Effector CD8-positive, alpha-beta T cell (primary cell): ENCODE data around the gene RBM28.

Experiments
- DNase-seq: peaks from one replicate; lab custom pipeline; 2025; lab: John Stamatoyannopoulos, UW

RBM28 gene

DNA sequence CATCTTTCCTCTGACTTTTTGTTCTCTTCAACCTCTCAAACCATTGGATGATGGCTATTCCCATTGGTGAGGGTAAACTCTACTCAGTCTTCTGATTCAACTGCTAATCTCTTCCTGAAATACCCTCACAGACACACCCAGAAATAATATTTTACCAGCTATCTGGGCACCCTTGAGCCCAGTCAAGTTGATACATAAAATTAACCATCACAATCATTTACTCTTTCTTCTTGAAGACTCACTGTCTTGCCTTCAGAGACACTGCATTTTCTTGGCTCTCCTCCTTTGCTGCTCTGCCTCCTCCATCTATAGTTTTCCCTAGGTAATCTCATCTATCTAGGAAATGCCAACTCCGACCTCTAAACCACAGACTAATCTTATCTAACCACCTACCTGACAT lies 30.3 kb upstream of the RBM28 start:
- no peak for DNase-seq

DNA sequence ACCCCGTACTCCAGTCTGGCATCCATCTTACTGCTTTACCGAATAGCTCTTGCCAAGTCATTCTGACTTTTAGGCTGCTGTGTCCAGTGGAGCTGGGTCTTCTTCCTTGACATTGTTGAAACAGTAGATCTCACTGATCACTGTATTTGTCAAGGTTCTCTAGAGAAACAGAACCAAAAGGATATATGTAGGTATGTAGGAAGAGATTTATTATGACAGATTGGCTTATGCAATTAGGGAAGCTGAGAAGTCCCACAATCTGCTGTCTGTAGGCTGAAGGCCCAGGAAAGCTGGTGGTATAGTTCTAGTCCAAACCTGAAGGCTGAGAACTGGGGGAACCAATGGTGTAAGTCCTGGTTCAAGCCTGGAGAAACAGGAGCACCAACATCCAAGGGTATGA lies 29.9 kb upstream of the RBM28 start:
- no peak for DNase-seq

DNA sequence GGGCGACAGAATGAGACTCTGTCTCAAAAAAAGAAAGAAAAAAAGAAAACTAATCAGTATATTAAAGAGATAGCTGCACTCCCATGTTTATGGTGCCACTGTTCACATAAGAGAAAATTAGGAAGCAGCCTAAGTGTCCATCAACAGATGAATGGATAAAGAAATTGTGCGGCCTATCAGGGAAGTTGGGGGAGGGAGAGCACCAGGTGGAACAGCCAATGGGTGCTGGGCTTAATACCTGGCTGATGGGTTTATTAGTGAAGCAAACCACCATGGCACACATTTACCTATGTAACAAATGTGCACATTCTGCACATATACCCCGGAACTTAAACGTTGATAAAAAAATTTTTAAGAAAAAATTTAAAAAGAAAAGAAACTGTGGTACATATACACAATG lies 26.8 kb upstream of the RBM28 start:
- no peak for DNase-seq

DNA sequence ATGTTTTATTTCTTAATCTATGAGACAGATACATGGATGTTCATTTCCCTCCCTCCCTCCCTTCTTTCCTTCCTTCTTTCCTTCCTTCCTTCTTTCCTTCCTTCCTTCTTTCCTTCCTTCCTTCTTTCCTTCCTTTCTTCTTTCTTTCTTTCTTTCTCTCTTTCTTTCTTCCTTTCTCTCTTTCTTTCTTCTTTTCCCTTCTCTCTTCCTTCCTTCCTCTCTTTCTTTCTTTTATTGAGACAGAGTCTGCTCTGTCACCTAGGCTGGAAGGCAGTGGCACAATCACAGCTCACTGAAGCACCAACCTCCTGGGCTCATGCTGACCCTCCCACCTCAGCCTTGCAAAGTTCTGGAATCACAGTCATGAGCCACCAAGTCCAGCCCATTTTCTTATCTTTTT lies 23.3 kb upstream of the RBM28 start:
- DNase-seq: no peak

DNA sequence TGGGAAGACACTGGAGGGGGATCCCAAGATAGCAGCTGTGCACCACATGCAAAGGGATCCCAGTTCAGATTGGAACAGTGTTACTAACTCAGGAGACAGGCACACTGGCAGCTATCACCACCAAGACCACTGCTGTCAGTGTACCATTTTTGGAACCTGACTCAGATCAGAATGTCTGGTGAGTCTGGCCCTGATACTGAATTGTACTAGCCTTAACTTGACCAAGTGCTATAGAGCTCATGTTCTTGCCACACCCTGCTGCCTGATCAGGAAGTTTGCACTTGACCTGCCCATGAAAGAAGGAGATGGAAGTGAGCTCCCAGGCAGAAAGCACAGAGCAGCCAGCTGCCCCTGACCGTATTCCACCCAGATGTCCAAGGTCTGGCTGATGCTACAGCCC lies 22.6 kb upstream of the RBM28 start:
- no peak for DNase-seq

DNA sequence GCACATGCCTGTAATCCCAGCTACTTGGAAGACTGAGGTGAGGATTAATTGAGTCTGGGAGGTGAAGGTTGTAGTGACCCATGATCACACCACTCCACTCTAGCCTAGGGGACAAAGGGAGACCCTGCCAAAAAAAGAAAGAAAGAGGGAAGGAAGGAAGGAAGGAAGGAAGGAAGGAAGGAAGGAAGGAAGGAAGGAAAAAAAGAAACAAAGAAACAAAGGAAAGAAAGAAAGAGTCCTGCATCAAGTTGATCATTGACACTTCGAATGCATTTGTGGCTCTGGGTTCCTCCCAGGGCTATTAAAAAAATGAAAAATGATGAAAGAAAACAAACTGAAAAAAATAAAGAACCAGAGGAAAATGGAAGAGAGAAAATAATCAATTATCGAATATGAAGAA lies 21.7 kb upstream of the RBM28 start:
- no peak for DNase-seq

DNA sequence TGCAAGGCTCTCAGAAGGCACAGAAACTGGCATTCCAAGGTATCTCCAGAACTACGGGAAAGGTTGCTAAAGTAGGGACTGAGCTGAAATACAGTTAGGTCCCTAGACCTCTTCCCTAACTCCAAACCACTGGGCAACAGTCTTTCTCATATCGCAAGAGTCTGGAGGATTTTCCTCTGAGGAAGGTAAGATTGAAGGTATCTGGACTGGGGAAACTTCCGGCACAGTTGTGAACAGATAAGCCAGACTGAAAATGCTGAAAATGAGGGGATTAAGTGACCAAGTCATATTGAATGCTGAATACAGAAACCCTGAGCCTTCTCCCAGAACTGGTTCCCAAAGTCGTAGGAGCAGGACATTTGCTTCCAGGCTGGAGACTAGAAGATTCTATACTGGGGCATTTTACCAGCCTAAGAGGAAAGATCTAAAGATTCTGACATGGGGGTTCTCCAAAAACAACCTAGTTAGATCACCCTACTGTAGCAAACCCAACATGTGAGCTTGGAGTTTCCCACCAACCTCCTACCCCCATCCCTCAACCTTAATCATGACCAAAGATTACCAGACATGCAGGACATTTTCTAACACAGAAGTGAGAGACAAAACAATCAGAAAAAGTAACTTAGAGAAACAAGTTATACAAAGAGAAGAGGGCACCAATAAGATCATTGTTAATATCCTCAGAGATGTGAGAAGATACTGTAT lies 20.6 kb upstream of the RBM28 start:
- no peak for DNase-seq

DNA sequence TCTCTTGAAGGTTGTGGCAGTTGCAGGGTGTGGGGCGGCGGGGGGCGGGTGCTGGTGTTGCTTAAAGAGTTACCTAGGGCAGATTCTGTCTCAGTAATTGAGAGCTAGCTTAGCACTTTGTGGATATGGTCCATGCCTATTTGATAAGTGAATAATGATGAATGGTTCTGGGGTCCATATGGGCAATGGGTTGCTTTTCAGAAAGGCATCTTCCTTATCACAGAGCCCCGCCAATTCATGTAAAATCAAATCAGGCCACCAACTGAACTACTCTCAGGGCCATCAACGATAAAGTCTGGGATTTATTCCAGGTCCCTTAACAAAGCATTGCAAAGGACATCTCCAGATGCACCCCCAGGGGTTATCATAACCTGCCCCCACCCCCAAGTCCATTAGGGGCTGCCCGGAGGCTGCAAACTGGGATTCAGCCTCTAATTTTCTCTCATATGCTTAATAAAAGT lies 19.6 kb upstream of the RBM28 start:
- DNase-seq: no peak

DNA sequence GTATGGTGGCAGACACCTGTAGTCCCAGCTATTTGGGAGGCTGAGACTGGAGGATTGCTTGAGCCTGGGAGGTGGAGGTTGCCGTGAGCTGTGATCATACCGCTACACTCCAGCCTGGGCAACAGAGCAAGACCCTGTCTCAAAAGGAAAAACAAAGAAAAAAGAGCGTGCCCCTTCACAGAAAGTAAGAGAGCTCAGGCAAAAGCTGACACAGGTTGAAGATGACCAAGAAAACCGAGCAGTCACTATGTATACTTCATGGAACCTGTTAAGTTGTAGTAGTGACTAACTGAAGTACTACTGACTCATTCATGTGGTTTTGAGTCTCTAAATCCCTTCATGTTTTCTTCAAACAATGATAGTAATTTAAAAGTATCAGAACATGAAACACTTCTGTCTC lies 19.0 kb upstream of the RBM28 start:
- no peak for DNase-seq

DNA sequence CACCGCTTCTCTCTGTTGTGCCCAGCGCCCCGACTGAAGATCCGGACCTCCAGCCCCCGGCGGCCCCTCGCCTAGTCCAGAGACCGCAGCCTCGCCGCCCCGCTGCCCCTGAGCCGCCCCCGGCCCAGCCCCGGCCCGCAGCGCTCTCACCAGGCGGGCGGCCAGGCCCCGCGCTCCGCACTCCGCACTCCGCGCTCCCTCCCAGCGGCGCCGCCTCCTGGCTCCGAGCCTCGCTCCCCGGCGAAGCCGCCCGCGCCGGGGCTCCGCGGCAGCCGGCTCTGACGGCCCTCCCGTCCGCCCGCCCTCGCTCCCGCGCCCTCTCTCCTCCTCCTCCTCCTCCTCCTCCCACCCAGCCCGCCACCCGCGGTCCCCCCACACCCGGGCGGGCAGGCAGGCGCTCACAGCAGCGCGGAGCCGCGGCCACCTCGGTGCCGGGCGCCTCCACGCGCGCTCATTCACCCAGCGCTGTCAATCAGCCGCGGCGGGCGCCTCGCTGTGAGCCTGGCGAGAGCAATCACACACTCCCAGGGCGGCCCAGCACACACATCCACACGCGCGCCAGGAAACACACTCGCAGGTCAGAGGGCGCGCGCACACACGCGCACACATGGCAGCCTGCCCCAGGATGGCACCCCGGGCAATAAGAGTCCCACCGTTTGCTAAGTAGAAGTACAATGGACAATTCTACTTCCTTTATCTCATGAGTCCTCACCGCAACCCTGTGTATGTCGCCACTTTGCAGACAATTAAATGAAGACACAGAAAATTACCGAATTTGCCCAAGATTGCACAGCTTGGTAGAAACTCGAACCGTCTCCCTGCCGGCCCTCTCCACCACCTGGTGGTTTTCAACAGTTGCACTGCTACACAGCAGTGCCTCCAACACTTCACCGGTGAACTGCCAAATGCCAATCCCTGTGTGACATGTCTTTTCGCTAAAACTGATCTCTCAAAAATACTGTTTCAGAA lies 18.0 kb upstream of the RBM28 start, which contains the start of gene PRRT4:
Gene PRRT4 (minus strand): TSS at position 280 of the 969 bp plus-strand sequence.
- no peak for DNase-seq

DNA sequence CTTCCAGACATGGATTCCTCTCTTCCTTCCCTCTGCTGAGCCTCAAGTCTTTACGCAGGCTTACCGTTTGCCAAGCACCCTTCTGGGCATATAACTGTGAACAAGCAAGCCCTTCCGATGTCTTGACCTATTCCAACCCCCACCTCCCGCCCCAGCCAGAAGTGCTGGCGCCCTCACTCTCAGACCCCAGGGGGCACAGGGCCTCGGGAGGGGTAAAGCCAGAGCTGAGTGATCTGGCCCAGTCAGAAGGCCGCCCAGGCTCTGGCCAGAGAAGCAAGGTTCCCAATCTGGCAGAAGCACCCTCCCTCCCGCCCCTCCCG lies 16.6 kb upstream of the RBM28 start:
- DNase-seq: no peak

DNA sequence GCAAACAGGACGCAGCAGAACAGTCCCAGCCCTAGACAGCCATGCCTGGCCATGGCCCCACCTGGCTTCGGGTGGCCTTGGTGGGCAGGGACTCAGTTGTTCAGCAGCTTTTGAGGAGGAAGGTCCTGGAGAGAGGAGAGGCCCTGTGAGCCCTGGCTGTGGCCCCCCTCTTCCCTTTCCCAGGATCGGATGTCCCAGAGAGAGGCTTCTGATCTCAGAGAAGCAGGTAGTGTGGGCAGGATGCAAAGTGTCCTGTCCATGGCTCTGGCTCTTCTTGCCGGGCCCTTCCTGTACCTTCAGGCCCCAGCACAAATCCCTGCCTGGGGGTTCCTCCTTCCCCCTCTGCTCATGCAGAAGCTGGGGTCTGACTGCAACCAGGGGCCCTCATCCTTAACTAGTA lies 16.2 kb upstream of the RBM28 start:
- DNase-seq: no peak

DNA sequence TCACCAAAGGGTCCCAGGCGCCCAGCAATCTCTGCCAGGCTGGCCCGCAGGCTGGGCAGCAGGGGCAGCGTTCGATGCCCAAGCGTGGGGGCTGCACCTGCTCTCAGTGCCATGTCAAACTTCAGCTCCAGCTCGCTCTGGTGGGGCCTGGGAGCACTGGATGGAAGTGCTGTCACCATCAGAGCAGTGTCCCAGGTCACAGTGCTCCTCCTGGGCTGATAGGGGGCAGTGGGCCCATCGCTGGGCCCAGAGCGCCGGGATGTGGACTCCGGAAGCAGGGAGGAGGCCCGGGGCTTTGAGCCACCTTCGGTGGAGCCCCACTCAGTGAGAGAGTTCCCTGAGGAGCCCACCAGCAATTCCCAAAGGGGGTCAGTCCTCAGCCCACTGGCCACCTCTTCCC lies 15.6 kb upstream of the RBM28 start:
- no peak for DNase-seq

DNA sequence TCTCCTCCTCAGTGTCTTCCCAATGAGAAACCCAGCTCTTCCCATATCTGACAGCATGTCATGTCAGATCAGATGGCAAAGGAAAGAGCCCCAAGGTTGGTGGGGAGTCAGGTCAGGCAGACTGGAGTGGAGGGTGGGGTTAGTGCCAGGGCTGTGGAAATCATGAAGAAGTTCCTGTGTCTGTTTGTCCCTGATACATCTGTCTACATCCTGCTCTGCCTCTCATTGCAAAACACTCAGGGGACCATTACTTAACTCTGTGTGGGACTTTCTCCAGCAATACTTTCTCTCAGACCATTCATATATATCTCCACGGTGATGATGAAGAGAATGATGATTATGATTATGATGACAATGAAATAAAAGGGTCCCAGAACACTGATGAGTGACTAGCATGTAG lies 14.5 kb upstream of the RBM28 start:
- DNase-seq: no peak

DNA sequence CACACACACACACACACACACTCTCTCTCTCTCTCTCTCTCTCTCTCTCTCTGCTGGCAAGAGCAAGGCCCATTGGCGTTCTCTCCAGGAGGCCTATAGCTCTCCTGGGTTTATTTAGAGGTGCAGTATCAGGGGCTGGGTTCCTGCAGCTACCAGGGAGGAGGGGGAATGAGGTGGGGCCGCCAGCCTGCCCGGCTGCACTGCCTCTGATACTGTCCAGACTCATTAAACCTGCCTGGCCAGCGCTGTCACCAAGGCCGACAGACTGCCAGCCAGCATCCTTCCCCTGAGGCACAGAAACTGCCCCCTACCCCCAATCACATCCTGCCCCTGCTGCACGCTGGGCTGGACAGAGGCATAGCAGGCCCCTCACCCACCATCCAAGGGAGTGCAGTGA lies 13.5 kb upstream of the RBM28 start:
- DNase-seq: no peak

DNA sequence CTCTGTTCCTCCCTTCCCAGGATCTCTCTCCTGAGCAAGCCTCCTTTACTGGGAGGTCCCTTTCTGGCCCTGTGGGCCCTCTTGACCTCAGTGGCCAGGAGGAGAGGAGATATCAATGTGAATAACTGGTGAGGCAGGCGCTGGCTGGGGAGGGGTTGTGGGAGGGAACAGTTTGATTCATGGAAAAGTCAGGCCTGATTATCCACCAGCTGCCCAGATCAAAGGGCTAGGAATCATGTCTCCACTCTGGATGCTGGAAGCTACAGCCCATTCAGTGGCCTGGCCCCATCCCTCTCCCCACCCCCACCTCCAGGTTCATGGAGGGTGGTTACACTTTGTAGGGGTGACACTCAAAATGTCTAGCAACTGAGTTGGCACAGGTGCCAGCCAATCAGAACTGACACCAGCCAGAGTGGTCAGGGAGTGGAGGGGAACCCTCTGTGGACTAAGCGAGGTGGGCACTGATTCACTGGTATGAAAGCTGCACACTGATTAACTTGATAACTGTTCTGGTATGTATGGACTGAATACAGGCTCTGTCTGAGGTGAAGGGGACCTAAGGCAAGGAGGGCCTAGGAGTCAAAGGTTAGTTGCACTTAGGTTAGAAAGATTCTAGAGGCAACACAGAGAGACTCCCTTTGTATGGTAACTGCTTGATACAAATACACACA lies 13.0 kb upstream of the RBM28 start:
- DNase-seq: no peak

DNA sequence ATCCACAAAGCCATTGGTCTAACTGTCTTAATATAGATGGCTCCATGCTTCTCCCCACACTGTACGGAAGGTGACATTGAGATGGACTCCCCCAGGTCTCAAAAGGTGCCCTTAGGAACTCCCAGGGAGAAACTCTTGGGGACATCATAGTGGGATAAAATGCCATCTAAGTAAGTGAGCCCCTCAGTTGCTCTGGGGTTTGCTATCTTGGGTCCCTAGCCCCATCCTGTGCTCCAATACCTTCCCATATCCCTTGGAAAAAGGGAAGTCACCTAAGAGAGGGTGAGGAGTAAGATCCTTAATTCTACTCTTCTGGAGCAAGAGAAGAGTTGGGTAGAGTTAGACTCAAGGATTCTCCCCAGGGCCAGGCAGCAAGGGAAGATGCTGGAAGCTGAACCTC lies 9.9 kb upstream of the RBM28 start:
- DNase-seq: no peak

DNA sequence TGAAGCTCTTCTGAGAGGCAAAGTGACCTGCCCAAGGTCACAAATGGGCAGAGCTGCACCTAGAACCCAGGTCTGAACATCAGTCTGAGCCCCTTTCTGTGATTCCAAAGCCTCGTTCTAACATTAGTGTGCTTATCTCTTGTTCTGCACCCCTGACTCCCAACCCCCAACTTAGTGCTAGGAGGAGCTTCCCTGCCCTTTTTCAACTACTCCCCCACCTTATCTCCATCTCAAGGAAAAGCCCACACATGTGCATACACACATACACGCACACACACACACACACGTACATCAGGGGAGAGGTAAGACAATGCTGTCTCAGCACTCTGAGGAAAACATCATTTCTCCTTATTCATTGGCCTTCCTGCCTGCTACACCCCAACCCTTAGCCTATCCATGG lies 9.5 kb upstream of the RBM28 start:
- DNase-seq: no peak

DNA sequence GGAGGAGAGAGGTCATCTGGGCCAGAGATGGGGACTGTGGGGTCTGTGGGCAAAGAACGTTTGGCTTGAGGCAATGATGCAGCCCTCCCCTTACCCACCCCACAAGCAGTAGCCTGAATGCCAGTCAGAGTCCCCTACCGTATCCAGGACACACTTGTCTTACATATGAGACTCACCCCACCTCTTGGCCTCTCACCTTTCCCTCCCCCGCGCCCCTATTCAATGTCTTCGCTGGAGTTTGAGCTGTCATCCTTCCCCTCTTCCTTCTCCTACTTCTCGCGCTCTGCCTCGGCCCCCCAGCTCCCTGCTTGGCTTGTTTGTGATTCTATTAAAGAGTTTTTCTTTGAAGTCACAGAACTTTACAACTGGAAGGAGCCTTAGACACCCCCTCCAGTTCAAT lies 8.9 kb upstream of the RBM28 start:
- no peak for DNase-seq

DNA sequence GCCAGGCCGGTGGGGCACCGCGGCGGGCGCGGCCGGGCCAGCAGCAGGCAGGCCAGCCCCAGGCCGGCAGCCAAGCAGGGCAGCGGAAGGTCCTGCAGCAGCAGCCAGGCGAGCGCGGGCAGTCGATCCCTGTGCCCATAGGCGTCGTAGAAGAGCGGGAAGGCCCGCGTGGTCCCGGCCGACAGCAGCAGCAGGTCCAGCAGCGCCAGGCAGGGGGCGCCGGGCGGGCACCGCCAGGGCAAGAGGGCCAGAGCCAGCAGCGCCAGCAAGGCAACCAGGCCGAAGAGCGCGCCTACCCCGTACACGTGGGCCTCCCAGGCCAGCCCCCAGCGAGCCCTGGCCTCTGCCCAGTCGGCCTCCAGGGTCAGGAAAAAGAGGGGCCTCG lies 8.4 kb upstream of the RBM28 start:
- DNase-seq: no peak

DNA sequence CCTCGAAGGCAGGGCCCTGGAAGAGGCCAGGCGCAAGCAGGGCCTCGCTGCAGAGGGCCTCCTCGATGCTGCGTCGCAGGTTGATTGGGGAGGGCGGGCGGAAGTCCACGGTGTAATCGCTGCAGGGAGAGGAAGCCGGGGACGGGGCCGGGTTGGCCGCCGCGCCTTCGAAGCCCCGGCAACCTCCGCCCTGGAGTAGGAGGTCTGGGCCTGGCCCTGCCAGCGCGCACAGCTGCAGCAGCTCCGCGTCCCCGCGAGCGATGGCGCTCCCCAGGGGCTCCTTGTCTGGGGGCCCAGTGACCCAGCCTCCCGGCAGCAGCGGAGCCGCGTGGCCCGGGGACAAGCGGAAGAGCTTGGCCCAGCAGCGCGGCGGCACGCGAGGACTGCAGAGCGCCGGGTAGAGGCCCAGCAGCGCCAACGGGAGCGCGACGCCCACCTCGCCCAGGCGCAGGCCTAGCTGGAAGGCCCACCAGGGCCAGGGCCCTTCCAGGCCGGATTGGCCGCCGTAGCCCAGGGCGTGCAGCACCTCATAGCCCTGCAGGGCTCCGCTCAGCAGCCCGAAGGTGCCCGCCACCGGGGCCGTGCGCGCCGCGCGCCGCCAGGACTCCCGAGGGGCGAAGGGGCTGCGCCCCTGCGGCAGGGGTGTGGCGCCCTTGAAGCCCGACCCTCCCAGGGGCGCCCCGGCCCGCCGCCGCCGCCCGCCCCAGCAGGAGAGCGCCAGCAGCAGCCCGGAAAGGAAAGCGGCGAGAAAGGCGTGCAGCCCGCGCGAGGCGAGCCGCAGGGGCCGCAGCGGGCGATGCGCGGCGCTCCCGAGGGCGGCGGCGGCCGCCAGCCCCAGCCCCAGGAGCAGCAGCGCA lies 7.8 kb upstream of the RBM28 start:
- DNase-seq: no peak
